GM21381 (cell line): ENCODE measurements around the gene BTN1A1.

ENCODE experiments used
- ATAC-seq: cut with Tn5 transposase; IDR thresholded peaks from one replicate; pipeline ENCODE4 v1.9.1; 2021; ENCODE audit warnings: mild to moderate bottlenecking, moderate library complexity; ENCODE audit not compliant: unreplicated experiment

The BTN1A1 gene

GRCh38 chr6:26556263-26557070 is 56.4 kb downstream of the BTN1A1 start:
- no peak for ATAC-seq
